CD4-positive, alpha-beta T cell treated with Interleukin-4 for 1 hour (primary cell): ENCODE data around the gene RBP5.
A peak's percentile ranks its signal among the peaks of the same experiment; 100 is the strongest.

Source experiments
- DNase-seq, 2 donors: peaks; one replicate each; pipeline ENCODE4 v3.0.0-alpha.2; 2020 to 2022

Gene RBP5

GRCh38 chr12:7100239-7100638 lies 28.4 kb downstream of the RBP5 start:
- no peak for DNase-seq

DNA sequence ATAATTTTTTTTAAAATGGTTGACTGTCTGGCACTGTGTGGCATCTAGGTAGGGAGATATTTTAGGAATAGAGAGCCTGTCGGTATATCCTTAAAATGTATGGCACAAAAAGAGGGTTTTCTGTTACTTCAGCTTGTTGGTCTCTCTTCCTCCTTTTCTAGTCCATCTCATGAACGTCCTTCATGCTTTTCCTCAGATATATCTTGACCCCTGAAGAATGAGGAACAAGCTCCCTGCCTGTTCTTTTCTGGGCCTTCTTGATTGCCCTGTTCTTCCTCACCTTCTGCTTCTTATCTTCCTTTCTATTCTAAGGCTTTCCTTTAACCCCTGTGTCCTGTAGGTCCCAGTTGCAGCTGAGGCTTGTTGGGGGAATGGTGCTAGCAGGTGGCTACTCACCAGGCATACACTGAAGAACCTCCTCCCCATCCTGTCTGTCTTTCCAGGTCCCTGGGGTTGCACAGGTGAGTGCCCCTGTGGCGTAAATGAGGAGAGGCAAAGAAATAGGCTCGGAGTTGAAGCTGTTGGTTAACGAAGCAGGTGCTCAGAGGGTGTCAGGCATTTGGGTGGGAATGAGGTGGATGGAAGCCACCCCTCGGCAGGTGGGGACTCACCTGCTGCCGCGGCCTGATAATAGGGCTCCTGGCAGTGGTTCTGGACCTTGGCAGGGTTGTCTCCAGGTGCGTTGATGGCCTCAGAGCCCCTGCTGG lies 29.2 kb downstream of the RBP5 start:
- no peak for DNase-seq

DNA sequence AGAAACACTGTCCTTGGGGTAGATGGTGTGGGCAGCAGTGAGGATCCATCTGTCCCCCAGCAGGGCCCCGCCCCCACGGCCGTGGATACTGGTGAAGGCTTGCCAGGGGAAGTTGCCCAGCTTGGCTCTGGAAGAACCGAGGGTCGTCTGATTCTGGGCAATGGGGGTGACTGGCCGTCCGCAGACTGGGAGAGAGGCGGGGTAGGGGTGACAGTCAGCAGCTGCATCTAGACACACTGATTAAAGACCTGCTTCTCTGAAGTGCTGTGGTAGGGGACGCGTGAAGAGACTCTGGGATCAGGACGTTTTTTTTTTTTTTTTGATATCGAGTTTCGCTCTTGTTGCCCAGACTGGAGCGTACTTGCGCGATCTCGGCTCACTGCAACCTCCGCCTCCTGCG lies 31.7 kb downstream of the RBP5 start:
- DNase-seq: no peak

DNA sequence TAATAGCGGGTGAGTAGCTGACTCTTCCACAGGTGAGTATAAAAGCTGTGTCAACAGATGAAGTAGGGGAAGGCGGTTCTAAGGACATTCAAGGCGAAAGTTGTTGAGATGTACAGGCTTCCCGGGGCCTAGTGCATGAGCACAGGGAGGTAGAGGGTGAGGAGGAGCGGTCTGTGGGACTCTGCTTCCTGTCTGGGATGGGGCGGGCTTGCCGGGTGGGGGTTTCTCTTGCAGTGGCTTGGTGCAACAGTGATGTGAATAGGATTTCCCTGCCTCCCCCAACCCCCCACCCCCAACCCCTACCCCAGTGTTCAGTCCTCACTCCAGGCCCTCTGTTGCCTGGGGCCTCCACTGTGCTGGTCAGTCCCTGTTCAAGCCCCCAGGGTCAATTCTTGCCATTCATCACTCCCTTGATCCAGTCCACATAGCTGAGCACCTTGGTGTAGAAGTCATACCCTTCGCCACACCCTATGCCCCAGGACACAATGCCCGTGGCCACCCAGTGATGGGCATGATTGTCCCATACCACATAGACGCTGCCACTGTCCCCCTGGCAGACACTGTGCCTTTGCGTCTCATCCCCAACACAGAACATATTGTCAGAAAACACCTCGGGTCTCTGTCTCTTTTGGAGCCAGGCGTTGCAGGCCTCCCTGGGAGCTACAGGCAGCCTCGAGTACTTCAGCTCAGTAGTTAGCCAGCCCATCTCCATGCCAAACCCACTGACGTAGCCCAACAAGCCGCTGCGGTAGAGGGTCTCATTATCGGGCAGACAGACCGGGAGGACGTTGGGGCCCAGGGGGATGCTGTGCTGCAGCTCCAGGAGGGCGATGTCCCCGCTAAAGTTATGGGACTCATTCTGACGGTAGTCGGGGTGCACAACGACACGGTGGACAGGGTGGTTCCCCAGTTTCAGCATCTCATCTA lies 32.4 kb downstream of the RBP5 start:
- DNase-seq: no peak

GRCh38 chr12:7093892-7094291 lies 34.8 kb downstream of the RBP5 start:
- DNase-seq: no peak

DNA sequence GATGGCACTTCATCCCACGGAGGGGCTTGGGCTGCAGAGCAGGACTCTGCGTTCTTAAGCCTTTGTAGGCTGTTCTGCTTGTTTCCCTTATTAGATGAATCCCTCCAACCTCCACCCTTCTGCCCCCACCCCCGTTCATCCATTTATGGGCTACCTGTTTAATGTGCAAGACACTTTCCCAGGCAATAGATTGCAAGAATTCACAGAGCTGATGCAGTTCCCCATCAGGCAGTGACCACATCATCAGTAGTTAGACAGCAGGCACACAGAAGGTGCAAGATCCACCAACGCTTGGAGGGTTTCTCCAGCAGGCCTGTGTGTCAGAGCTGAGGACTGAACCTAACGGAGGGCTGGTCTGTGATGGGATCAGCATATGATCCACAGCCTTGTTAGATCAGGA lies 35.2 kb downstream of the RBP5 start:
- DNase-seq: no peak

- DNase-seq: no peak
These were observed 35.7 kb downstream of the RBP5 start for GRCh38 chr12:7092986-7093460.

DNA sequence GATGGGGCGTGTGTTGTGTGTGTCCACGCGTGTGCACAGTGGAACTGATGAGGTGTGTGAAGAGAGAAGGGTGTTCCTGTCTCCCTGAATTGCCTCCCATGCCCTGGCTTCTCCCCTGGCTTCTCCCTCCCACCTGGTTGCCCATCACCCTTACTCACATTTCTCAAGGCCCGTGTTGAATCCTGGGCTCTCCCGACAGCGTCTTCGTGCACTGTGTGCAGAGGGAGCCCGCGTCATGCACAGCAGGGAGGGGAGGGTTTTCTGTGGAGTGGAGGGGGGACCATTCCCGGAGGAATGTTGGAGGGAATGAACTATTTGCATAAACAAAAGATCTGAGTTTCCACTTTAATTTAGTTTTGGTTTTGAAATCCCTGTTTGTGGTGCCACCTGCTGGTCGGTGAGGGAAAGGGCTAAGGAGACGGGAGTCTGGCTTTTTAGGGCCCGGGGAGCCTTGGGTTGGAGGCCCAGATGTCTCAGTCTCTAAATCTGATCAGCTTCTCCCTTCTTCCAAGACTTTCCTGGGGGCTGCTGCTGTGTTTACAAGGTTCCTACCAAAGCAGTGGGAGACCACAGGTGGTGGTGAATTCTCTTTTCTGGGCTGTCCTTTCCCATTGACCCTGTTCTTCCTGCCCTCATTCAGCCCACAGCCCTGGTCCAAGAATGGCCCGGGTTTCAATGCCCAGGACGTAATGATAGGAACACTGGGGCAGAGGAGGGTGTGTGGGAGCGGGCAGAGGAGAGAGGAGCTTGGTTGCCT lies 36.3 kb downstream of the RBP5 start, which contains the start of gene C1R:
TSS of gene C1R (minus strand) at position 217 of the 757 bp plus-strand sequence. CDS start at position 160, 57 bp downstream.
- DNase-seq: peak; percentile 62 to 74

GRCh38 chr12:7091660-7092228 lies 36.9 kb downstream of the RBP5 start:
- DNase-seq: peak in 1 of 2 donors; percentile 2

GRCh38 chr12:7091171-7091570 lies 37.5 kb downstream of the RBP5 start:
- no peak for DNase-seq

DNA sequence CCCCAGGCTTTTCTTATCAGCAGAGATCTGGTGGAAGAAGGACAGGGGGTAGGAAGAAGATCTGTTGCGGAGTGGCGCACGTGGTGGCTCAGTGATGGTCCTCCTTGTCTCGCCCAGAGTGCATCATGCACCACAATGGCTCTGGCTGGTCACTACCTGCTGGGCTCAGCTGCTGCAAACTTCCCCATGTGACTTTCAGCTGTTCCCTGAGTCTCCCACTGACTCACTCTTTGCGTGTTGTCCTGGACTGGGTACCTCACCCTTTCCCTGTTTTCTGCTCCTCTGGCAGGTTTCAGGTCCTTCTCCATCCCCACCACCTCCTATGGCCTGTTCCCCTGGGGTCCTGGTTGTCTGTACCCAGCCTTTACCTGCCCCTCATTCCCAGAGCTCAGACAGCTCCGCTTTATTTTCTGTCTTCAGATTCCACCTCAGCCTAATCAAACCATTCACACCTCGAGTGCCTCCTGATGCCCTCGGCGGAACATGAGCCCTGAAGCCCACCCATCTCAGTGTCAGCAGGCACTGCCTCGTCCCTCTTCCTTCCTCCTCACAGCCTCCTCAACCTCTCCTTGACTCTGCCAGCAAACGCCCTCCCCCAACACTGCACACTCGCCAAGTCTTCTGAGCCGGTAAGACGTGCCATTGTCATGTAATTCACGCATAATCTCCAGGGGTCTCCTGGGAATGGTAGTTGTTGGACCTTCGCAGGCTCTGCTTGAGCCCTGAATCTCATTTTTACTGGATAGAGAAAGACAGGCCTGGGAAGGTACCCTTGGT lies 38.3 kb downstream of the RBP5 start:
- no peak for DNase-seq

- no peak for DNase-seq
These were observed 39.4 kb downstream of the RBP5 start for GRCh38 chr12:7089196-7089871.

GRCh38 chr12:7083125-7083524 lies 45.6 kb downstream of the RBP5 start:
- peak in 1 of 2 donors; percentile 4 for DNase-seq

DNA sequence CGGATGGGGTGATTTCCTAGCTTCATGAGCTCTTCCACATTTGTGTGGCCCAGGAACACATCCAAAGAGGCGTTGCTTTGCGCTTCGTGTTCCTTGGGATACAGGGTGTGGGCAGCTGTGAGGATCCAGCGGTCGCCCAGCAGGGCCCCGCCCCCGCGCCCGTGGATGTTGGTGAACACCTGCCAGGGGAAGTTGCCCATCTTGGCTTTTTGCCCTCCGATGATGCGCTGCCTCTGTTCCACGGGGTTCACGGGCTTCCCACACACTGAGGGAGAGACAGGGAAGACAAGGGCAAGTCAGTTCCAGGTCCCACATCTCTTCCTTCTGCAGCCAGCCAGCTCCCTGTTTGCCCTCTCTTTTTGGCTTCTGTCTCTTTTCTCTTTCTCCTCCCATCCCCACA lies 47.7 kb downstream of the RBP5 start:
- no peak for DNase-seq

DNA sequence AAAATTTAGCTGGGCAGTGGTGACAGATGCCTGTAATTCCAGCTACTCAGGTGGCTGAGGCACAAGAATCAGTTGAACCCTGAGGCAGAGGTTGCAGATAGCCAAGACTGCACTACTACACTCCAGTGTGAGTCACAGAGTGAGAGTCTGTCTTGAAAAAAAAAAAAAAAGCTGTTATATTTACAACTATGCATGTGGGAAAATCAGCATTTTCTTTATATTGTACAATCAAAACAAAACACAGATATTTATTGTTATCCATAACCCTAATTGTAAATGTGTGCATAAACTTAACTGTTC lies 48.9 kb downstream of the RBP5 start:
- DNase-seq: no peak

- DNase-seq: no peak
These were observed 50.5 kb downstream of the RBP5 start for GRCh38 chr12:7078163-7078562.

DNA sequence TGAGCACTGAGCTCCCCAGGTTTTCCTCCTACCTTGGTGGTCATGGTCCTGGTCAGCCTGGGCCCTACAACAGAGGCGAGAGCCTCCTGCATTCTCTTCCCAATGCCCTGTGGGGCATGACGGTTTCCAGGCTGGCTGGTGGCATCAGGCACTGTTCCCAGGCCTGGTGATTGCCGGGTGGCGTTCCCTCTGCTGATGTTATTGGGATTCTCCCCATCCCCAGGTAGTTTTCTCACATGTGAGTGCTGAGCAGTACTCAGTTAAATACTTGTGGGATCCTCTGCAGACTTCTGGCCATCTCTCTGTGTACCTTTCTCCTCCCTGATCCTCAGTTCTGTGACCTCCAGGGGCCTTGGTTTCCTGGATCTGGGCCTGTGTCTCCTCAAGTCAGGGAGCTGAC lies 52.2 kb downstream of the RBP5 start:
- no peak for DNase-seq

DNA sequence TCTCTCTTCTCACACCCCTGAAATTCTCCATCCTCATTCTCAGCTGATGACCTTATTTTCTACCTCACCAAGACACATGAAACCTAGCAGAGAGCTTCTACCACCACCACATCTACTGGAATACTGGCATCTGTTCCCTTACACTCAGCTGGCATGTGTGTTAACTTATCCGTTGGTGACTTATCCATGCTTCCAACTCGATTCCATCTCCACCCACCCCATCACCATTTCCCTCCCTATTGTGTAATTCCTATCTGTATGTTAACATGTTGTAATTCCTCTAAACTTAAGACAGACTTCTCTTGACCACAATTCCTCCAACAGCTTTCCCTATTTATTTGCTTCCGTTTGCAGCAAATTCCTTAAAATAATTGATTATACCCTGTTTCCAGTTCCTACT lies 52.8 kb downstream of the RBP5 start:
- no peak for DNase-seq

- DNase-seq: no peak
These were observed 53.2 kb downstream of the RBP5 start for GRCh38 chr12:7075518-7075917.

DNA sequence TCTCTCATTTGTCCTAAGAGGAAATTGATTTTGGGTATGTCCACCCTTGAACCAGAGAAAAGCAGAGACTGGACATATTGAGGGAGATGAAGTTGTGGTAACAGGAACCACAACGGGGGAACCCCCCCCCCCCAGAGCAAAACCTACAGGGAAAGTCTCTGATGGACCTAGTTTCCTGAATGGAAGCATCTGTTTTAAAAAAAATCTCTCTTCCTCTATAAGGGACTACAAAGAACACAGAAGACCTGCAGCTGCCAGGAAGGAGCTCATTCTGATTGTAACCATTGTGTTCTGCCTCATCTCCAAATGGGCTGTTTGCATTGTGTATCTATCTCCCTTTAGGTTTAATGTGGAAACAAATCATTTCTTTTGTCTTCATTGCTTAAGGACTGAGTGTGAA lies 54.7 kb downstream of the RBP5 start:
- no peak for DNase-seq
